ENCODE data around the gene ZNF318. TPM values are rescaled to one million over a fixed set of nuclear protein-coding genes. Genes with fewer than 3 reads are reported as not detected.

Gene ZNF318
- total and polyA plus RNA-seq, 10 of the 15 experiments (the other 5 are each of a cell fraction or from before 2014, with no cell fraction given), result 3.4 to 79.8 (median 13.7) TPM

DNA sequence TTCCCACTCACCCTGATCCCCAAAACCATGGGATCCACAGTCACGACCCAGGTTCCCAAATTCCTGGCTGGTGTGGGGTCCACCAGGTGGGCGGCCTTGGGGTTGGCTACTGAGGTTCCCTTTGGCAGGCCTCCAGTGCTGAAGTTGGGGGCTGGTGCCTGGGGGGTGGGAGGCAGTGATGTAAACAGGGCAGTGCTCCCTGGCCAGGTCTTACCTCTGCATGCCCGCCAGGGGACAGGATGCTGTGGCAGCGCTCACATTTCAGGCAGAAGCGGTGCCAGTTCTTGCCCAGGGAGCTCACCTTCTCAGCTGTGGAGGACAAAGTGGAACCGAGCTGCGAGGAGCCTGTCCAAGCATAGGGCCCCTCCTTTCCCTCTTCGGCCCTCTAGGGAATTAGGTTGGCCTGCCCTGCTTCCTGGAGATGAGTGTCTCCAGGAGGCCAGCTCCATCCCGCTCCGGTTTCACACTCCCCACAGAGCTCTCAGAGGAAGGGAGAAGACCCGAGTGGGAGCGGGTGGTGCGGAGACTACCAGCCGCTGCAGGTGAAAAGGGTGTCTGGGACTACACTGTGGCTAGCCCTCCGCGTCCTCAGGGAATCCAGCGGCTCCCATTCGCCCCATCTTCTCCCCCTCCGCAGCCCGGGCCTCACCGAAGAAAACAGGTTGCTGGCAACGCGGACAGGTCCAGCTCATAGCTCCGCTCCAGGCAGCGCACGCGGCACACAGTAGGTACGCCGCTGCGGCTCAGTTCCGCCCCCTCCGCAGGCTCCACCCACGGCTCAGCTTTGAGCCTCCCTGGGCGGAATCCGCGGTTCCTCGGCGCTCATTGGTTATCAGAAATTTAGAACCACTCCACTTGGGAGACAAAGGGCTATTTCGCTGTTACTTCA is 61.1 kb downstream of the ZNF318 start, which contains the start of gene CRIP3 (continued):
- TF ChIP-seq BCL3 (IDR thresholded peaks at IDR 0.05; ENCODE audit: borderline replicate concordance, insufficient read depth, low read depth, low read length, poor library complexity, severe bottlenecking) (no peak), RUNX3 (IDR thresholded peaks at IDR 0.05; ENCODE audit: low read length) (no peak), NR2F1 (conservative IDR thresholded peaks at IDR 0.05) (no peak), MTA2 (IDR thresholded peaks at IDR 0.05; ENCODE audit: low read depth) (no peak), SMARCA5 (IDR thresholded peaks at IDR 0.05) (peak; percentile 54; the same call in 1 of the 2 replicates), PAX8 (IDR thresholded peaks at IDR 0.05) (no peak), ASH2L (IDR thresholded peaks at IDR 0.05; ENCODE audit: borderline replicate concordance, low read depth) (no peak), ZNF384 (IDR thresholded peaks at IDR 0.05; ENCODE audit: borderline replicate concordance, low read depth, low read length) (no peak), CREB1 (IDR thresholded peaks at IDR 0.05; ENCODE audit: low read depth) (no peak), POLR2AphosphoS2 (IDR thresholded peaks at IDR 0.05; ENCODE audit: low read depth, low read length) (no peak), NRF1 (conservative IDR thresholded peaks at IDR 0.05; ENCODE audit: low read depth, low read length) (no peak), SP1 (IDR thresholded peaks at IDR 0.05; ENCODE audit: low read depth, low read length) (no peak), CEBPB (IDR thresholded peaks at IDR 0.05; ENCODE audit: borderline replicate concordance in 1 of 2, low read depth in 2 of 2, low read length in 2 of 2) (no peak), RBBP5 (conservative IDR thresholded peaks at IDR 0.05) (no peak), ATF3 (IDR thresholded peaks at IDR 0.05; ENCODE audit: borderline replicate concordance, extremely low read depth, low read depth, low read length) (no peak), MEF2B (IDR thresholded peaks at IDR 0.05; ENCODE audit: partially characterized antibody, poor library complexity, severe bottlenecking) (peak; percentile 87), CBX5 (IDR thresholded peaks at IDR 0.05; ENCODE audit: low read depth) (no peak), SIX5 (IDR thresholded peaks at IDR 0.05; ENCODE audit: low read depth, low read length, severe bottlenecking) (no peak), RCOR1 (conservative IDR thresholded peaks at IDR 0.05; ENCODE audit: low read depth, low read length) (0 out of 2 replicates have a peak, but pooled peaks have one; percentile 15), FOS (IDR thresholded peaks at IDR 0.05; ENCODE audit: borderline replicate concordance, extremely low read depth, insufficient read length) (no peak), SREBF2 (IDR thresholded peaks at IDR 0.05; ENCODE audit: low read length) (no peak), BRCA1 (IDR thresholded peaks at IDR 0.05; ENCODE audit: low read depth, low read length) (no peak), TBL1XR1 (IDR thresholded peaks at IDR 0.05; ENCODE audit: low read depth, low read length) (no peak), ETV6 (conservative IDR thresholded peaks at IDR 0.05 in 1 of 2, IDR thresholded peaks at IDR 0.05 in 1 of 2; ENCODE audit: borderline replicate concordance in 1 of 2, low read depth in 1 of 2) (no peak), ZBED1 (IDR thresholded peaks at IDR 0.05; ENCODE audit: borderline replicate concordance) (no peak), MEF2A (IDR thresholded peaks at IDR 0.05; ENCODE audit: insufficient read depth, low read depth, low read length) (no peak), CHD2 (IDR thresholded peaks at IDR 0.05; ENCODE audit: borderline replicate concordance, low read depth, low read length) (no peak)
- TF ChIP-seq, protein P1, sequence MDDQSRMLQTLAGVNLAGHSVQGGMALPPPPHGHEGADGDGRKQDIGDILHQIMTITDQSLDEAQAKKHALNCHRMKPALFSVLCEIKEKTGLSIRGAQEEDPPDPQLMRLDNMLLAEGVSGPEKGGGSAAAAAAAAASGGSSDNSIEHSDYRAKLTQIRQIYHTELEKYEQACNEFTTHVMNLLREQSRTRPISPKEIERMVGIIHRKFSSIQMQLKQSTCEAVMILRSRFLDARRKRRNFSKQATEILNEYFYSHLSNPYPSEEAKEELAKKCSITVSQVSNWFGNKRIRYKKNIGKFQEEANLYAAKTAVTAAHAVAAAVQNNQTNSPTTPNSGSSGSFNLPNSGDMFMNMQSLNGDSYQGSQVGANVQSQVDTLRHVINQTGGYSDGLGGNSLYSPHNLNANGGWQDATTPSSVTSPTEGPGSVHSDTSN (IDR thresholded peaks at IDR 0.05; ENCODE audit: insufficient replicate concordance, low read depth, low read length), result no peak
- TF ChIP-seq, protein P2, sequence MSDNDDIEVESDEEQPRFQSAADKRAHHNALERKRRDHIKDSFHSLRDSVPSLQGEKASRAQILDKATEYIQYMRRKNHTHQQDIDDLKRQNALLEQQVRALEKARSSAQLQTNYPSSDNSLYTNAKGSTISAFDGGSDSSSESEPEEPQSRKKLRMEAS (IDR thresholded peaks at IDR 0.05; ENCODE audit: low read depth, low read length), result no peak
